Measurements from ENCODE around the gene PNPLA2. TPM values are rescaled to one million over a fixed set of nuclear protein-coding genes. Genes with fewer than 3 reads are reported as not detected.

PNPLA2 gene
- total and polyA plus RNA-seq, 2 of the 8 experiments (the other 6 are each of a cell fraction or from before 2014, with no cell fraction given) = 30.9 to 62.1 TPM

- TF ChIP-seq RXRA (IDR thresholded peaks at IDR 0.05; ENCODE audit: insufficient read depth, low read depth, low read length) = no peak
- peak; percentile 99 for TF ChIP-seq CREB1 (IDR thresholded peaks at IDR 0.05)
- TF ChIP-seq SP2 (IDR thresholded peaks at IDR 0.05; ENCODE audit: low read length) = no peak
- TF ChIP-seq ATF3 (IDR thresholded peaks at IDR 0.05; ENCODE audit: insufficient read depth, low read depth, low read length) = peak; percentile 94
- TF ChIP-seq MAFK (IDR thresholded peaks at IDR 0.05; ENCODE audit: low read depth, low read length) = no peak
- peak in 1 of 2 experiments; percentile 90; a peak in 2 of 3 replicates for TF ChIP-seq POLR2A (IDR thresholded peaks at IDR 0.05; ENCODE audit: control extremely low read depth in 1 of 2, low read depth in 2 of 2, low read length in 2 of 2)
- peak; percentile 91; the same call in 1 of the 2 replicates for TF ChIP-seq GABPA (IDR thresholded peaks at IDR 0.05; ENCODE audit: borderline replicate concordance, insufficient read depth, low read length)
- peak; percentile 84 for TF ChIP-seq MAX (IDR thresholded peaks at IDR 0.05)
- peak; percentile 98 for TF ChIP-seq TAF7 (optimal IDR thresholded peaks at IDR 0.05; ENCODE audit: borderline replicate concordance, low read depth, low read length)
- TF ChIP-seq CBX5 (IDR thresholded peaks at IDR 0.05; ENCODE audit: low read depth, low read length) = no peak
- no peak for TF ChIP-seq CTCF (IDR thresholded peaks at IDR 0.05; ENCODE audit: control extremely low read depth in 1 of 3, insufficient read depth in 1 of 3, low read depth in 1 of 3, low read length in 3 of 3)
- TF ChIP-seq CBX8 (IDR thresholded peaks at IDR 0.05; ENCODE audit: borderline replicate concordance, low read depth, low read length) = no peak
- TF ChIP-seq JUN (IDR thresholded peaks at IDR 0.05; ENCODE audit: low read depth, low read length) = 0 out of 2 replicates have a peak, but pooled peaks have one; percentile 20
- TF ChIP-seq SUZ12 (IDR thresholded peaks at IDR 0.05; ENCODE audit: low read length) = no peak
- TF ChIP-seq EGR1 (IDR thresholded peaks at IDR 0.05; ENCODE audit: borderline replicate concordance, low read depth, low read length) = peak; percentile 93
- no peak for TF ChIP-seq SP4 (IDR thresholded peaks at IDR 0.05; ENCODE audit: low read length)
- TF ChIP-seq CTBP2 (IDR thresholded peaks at IDR 0.05; ENCODE audit: borderline replicate concordance, insufficient read depth, insufficient read length, low read length) = no peak
Measured at GRCh38 chr11:809287-810039, 9.3 kb upstream of the PNPLA2 start, which contains the start of gene RPLP2 (continued).

All from H1 (cell line).